T47D (cell line): ENCODE measurements around the gene TULP4.

Source experiments
- DNase-seq, 2 experiments: peaks; one replicate each; pipeline versions ENCODE4 v3.0.0 to v3.0.0-alpha.2; 2011 to 2012; ENCODE audit warnings: low read depth in 1 of 2, low spot score in 1 of 2
- JUND ChIP-seq: IDR thresholded peaks from 2 replicates; pipeline ENCODE4 v1.6.1; 2012; ENCODE audit warnings: low read depth
- in situ Hi-C: cut with HindIII; loops from 2 replicates; pipeline ENCODE4 v1.10.0; 2016; ENCODE audit warnings: low sequenced_read_pairs, low pct_unique_long_range_greater_than_20kb

Gene TULP4

DNA sequence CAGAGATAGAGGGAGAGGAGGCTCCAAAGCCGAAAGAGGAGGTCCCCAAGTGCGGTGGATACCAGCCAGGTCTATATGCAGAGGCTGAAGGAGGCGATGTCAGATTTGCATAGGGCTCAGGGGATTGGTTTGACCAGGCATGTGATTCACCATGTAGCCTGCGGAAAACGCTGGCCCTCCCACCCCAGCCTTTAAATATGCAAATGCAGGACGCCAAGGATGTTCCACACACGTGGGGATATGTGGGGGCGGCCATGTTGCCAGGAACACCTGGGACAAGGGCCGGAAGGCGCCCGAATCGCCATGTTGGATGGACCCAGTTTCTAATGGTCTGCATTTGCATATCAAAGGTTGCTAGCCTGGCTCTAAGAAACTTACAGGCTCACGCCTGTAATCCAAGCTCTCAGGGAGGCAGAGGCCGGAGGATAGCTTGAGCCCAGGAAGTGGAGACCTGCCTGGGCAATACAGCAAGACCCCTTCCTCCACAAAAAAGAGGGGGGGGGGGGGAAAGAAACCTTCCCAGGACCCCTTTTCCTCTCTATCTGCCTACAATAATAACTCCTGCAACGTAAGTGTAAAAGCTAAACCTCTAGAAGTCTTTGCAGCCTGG, 110.5 kb downstream of the TULP4 start:
- no peak for TF ChIP-seq JUND
- DNase-seq, result no peak
- in situ Hi-C loops, result no loop called here

GRCh38 chr6:158431036-158431435, 118.8 kb downstream of the TULP4 start:
- no peak for TF ChIP-seq JUND
- DNase-seq, result no peak
- in situ Hi-C loops, result no loop called here

GRCh38 chr6:158431560-158431959, 119.3 kb downstream of the TULP4 start:
- no peak for DNase-seq
- TF ChIP-seq JUND, result no peak
- in situ Hi-C loops, result no loop called here

- DNase-seq, result no peak
- in situ Hi-C loops, result no loop called here
- no peak for TF ChIP-seq JUND
Measured at GRCh38 chr6:158437571-158437970, 125.3 kb downstream of the TULP4 start.

GRCh38 chr6:158438226-158438625, 126.0 kb downstream of the TULP4 start:
- no peak for TF ChIP-seq JUND
- in situ Hi-C loops, result no loop called here
- no peak for DNase-seq

DNA sequence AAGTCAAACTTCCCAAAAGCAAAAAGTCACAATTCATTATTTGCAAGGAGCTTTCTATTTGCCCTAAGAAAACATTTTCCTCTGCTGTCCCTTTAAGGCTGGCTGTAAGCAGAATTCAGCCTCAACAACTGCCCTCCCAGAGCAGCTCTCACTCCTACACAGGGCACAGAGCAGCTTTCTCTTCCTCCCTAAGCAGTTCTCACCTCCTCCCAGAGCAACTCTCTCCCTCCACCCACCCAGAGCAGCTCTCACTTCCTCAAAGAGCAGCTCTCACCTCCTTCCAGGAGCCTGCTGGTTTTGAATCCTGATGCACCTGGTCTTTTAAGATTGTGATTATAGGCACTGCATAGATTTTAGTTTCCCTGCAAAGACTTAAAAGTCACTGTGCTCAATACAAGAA, 127.0 kb downstream of the TULP4 start:
- in situ Hi-C loops, result no loop called here
- peak in 1 of 2 experiments; percentile 6 for DNase-seq
- TF ChIP-seq JUND, result no peak

- no peak for TF ChIP-seq JUND
- in situ Hi-C loops, result no loop called here
- no peak for DNase-seq
Measured at GRCh38 chr6:158441716-158442215, 129.5 kb downstream of the TULP4 start.

- no peak for TF ChIP-seq JUND
- no peak for DNase-seq
- in situ Hi-C loops, result no loop called here
Measured at GRCh38 chr6:158442306-158442705, 130.0 kb downstream of the TULP4 start.

DNA sequence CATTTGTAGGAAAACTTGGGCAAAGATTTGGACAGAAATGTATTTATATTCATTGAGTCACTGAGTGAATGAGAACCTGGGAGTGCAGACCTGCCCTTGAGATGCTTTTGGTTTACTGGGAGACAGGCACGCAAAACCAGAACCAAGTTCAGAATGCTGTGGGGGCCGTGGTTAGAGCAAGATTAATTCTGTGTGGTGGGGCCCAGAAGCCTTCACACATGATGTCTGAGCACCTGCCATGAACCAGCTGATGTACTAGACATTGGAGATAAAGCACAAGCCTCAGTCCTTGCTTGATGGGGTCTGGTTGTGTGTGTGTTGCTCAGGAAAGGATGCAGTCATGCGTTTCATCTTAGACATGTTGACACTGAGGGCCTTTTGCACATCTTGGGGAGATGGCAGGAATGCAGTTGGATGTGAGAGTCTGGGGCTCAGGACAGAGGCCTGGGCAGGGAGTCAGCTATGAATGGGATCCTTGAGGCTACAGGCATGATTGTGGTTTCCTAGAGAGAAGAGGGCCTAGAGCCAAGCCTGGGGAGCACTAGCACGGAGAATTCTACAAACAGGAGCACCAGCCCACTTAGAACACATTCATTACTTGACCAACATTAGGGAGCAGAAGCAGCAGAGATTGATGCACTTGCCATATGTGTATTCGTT, 133.3 kb downstream of the TULP4 start:
- no peak for DNase-seq
- in situ Hi-C loops, result no loop called here
- TF ChIP-seq JUND, result no peak

DNA sequence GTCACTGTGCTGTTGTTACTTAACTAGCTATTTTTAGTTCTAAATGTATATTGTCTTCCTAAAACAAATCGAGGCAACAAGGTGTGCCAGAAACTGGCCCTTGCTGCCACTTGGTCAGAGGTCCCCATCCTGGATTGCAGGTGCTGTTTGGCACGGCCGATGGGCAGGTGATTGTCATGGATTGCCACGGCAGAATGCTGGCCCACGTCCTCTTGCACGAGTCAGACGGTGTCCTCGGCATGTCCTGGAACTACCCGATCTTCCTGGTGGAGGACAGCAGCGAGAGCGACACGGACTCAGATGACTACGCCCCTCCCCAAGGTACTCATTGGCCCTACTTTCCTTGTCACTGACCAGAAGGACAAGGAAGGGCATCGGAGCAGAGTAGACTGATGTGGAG, 136.6 kb downstream of the TULP4 start:
- DNase-seq, result no peak
- TF ChIP-seq JUND, result no peak
- in situ Hi-C loops, result no loop called here

DNA sequence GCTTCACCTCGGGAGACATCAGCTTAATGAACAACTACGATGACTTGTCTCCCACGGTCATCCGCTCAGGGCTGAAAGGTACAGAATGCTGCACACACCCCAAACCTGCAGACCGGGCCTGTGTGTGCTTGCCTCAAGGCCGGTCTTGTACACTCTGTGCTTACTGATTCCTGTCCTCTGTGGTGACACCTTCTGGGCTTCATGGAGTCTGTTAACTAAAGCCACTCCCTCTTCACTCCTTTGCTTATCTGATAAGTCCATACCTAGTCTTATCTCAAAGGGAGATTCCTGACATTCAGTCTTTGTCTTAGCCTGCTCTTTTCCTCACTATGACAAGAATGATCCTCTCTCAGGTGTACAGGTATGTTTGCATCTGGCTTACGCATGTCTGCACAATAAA, 139.9 kb downstream of the TULP4 start:
- in situ Hi-C loops, result no loop called here
- no peak for DNase-seq
- no peak for TF ChIP-seq JUND

DNA sequence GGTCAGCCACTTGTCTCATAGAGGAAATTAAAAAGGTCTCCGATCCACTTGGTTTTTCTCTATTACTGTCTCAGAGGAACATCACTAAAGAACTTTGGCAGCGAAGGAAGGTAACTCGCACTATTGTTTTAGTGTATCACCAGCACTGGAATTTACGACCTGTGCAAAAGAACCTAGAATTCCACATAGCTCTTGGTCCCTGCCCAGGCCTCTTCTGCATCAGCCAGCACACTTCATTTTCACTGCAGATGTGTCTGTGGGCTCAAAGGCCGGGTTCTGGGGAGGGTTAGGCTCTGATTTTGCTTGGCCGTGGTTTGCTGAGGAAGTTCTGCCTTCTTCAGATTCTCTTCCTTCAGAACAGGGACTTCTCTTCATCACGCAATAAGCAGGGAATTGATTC, 144.9 kb downstream of the TULP4 start:
- no peak for DNase-seq
- in situ Hi-C loops, result no loop called here
- no peak for TF ChIP-seq JUND

- no peak for TF ChIP-seq JUND
- in situ Hi-C loops, result no loop called here
- DNase-seq, result no peak
Measured at GRCh38 chr6:158457616-158458278, 145.5 kb downstream of the TULP4 start.
